ENCODE results near the gene EDIL3.
A peak's percentile ranks its signal among the peaks of the same experiment; 100 is the strongest.
"Not testable (repeated sequence)": the region's sequence is repeated elsewhere in the genome, so short reads cannot be mapped to it uniquely, and the experiment has no call there.

EDIL3 gene

GRCh38 chr5:84069608-84070179, 315.0 kb downstream of the EDIL3 start:
- no peak for DNase-seq (ENCODE audit: low read depth in 2 of 2)

- no peak for DNase-seq (ENCODE audit: low read depth in 2 of 2)
These were observed 321.6 kb downstream of the EDIL3 start for GRCh38 chr5:84063041-84063440.

- DNase-seq (ENCODE audit: low read depth in 2 of 2): no peak
These were observed 325.0 kb downstream of the EDIL3 start for GRCh38 chr5:84059672-84060071.

- no peak for DNase-seq (ENCODE audit: low read depth in 2 of 2)
These were observed 326.1 kb downstream of the EDIL3 start for GRCh38 chr5:84058561-84058960.

- no peak for DNase-seq (ENCODE audit: low read depth in 2 of 2)
These were observed 327.5 kb downstream of the EDIL3 start for GRCh38 chr5:84057211-84057610.

- no peak for DNase-seq (ENCODE audit: low read depth in 2 of 2)
These were observed 338.7 kb downstream of the EDIL3 start for GRCh38 chr5:84045964-84046363.

GRCh38 chr5:84036842-84037241, 347.8 kb downstream of the EDIL3 start:
- DNase-seq (ENCODE audit: low read depth in 2 of 2): no peak

- peak; percentile 19 to 26 for DNase-seq (ENCODE audit: low read depth in 2 of 2)
These were observed 352.4 kb downstream of the EDIL3 start for GRCh38 chr5:84032324-84032723.

- DNase-seq (ENCODE audit: low read depth in 2 of 2): peak; percentile 51 to 59
These were observed 356.6 kb downstream of the EDIL3 start for GRCh38 chr5:84028093-84028492.

- DNase-seq (ENCODE audit: low read depth in 2 of 2): not testable (repeated sequence)
These were observed 366.2 kb downstream of the EDIL3 start for GRCh38 chr5:84018521-84018920.

- no peak for DNase-seq (ENCODE audit: low read depth in 2 of 2)
These were observed 367.0 kb downstream of the EDIL3 start for GRCh38 chr5:84017523-84018172.

- peak; percentile 49 to 56 for DNase-seq (ENCODE audit: low read depth in 2 of 2)
These were observed 368.6 kb downstream of the EDIL3 start for GRCh38 chr5:84016085-84016484.

- no peak for DNase-seq (ENCODE audit: low read depth in 2 of 2)
These were observed 369.7 kb downstream of the EDIL3 start for GRCh38 chr5:84014966-84015365.

- no peak for DNase-seq (ENCODE audit: low read depth in 2 of 2)
These were observed 390.9 kb downstream of the EDIL3 start for GRCh38 chr5:83993803-83994202.

GRCh38 chr5:83991566-83992224, 393.0 kb downstream of the EDIL3 start:
- DNase-seq (ENCODE audit: low read depth in 2 of 2): peak in 1 of 2 experiments; percentile 8

- DNase-seq (ENCODE audit: low read depth in 2 of 2): no peak
These were observed 396.4 kb downstream of the EDIL3 start for GRCh38 chr5:83988293-83988685.

- DNase-seq (ENCODE audit: low read depth in 2 of 2): no peak
These were observed 397.0 kb downstream of the EDIL3 start for GRCh38 chr5:83987513-83988292.

- DNase-seq (ENCODE audit: low read depth in 2 of 2): no peak
These were observed 400.8 kb downstream of the EDIL3 start for GRCh38 chr5:83983852-83984251.

- no peak for DNase-seq (ENCODE audit: low read depth in 2 of 2)
These were observed 410.5 kb downstream of the EDIL3 start for GRCh38 chr5:83973925-83974815.

GRCh38 chr5:83972909-83973308, 411.8 kb downstream of the EDIL3 start:
- no peak for DNase-seq (ENCODE audit: low read depth in 2 of 2)

GRCh38 chr5:83972236-83972635, 412.4 kb downstream of the EDIL3 start:
- DNase-seq (ENCODE audit: low read depth in 2 of 2): peak; percentile 13 to 30
